ENCODE data around the gene CSNK1A1L.

DNA sequence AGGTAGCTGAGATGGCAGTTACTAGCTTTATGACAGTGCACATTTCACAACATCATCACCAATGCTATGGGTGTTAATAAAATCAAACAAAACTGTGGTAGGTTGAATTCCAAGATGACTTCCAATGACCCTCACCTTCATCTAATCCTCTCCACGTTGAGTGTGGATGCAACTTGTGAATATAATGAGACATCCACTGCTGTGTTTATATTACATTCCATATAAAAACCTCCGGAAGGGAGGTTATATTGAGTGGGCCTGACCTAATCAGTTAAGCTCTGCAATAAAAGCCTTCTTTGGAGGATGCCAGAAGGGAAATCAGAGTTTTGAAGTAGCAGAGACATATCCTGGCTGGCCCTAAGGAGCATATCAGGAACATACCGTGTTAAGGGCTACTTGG, 25.6 kb upstream of the CSNK1A1L start:
- TF ChIP-seq CTCF (IDR thresholded peaks at IDR 0.05) (no peak), POLR2AphosphoS5 (IDR thresholded peaks at IDR 0.05; ENCODE audit: low read depth, low read length) (no peak), SIN3A (IDR thresholded peaks at IDR 0.05; ENCODE audit: borderline replicate concordance, insufficient read depth, low read depth, low read length) (no peak), TCF7L2 (IDR thresholded peaks at IDR 0.05; ENCODE audit: low read depth, low read length) (no peak)
- TF ChIP-seq, protein P1, sequence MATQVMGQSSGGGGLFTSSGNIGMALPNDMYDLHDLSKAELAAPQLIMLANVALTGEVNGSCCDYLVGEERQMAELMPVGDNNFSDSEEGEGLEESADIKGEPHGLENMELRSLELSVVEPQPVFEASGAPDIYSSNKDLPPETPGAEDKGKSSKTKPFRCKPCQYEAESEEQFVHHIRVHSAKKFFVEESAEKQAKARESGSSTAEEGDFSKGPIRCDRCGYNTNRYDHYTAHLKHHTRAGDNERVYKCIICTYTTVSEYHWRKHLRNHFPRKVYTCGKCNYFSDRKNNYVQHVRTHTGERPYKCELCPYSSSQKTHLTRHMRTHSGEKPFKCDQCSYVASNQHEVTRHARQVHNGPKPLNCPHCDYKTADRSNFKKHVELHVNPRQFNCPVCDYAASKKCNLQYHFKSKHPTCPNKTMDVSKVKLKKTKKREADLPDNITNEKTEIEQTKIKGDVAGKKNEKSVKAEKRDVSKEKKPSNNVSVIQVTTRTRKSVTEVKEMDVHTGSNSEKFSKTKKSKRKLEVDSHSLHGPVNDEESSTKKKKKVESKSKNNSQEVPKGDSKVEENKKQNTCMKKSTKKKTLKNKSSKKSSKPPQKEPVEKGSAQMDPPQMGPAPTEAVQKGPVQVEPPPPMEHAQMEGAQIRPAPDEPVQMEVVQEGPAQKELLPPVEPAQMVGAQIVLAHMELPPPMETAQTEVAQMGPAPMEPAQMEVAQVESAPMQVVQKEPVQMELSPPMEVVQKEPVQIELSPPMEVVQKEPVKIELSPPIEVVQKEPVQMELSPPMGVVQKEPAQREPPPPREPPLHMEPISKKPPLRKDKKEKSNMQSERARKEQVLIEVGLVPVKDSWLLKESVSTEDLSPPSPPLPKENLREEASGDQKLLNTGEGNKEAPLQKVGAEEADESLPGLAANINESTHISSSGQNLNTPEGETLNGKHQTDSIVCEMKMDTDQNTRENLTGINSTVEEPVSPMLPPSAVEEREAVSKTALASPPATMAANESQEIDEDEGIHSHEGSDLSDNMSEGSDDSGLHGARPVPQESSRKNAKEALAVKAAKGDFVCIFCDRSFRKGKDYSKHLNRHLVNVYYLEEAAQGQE (IDR thresholded peaks at IDR 0.05; ENCODE audit: insufficient read depth in 1 of 2, low read depth in 2 of 2, low read length in 1 of 2): no peak
